T follicular helper cell (primary cell): ENCODE data around the gene LIMS3.
"Not testable (repeated sequence)": the region's sequence is repeated elsewhere in the genome, so short reads cannot be mapped to it uniquely, and the experiment has no call there.

Experiments used
- DNase-seq: peaks from one replicate; pipeline ENCODE4 v3.0.0-alpha.2; 2020; ENCODE audit warnings: low read depth

LIMS3 gene

DNA sequence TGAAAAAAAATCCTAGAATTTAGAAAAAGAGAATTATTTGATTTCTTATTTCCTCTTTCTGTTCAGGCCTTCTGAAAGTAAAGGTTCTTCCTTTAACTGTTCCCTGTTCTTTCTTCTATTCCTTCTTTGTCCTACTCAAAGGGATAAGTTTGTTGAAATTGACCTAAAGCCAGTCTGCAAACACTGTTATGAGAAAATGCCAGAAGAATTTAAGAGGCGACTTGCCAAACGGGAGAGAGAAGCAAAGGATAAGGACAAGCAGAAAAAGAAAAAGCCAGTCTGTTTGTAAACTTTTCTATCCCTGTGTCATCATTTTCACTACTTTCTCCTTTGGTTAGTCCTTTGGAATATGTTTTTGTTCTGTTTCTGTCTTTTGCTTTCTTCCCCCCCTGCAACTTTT lies 26.0 kb downstream of the LIMS3 start:
- not testable (repeated sequence) for DNase-seq

DNA sequence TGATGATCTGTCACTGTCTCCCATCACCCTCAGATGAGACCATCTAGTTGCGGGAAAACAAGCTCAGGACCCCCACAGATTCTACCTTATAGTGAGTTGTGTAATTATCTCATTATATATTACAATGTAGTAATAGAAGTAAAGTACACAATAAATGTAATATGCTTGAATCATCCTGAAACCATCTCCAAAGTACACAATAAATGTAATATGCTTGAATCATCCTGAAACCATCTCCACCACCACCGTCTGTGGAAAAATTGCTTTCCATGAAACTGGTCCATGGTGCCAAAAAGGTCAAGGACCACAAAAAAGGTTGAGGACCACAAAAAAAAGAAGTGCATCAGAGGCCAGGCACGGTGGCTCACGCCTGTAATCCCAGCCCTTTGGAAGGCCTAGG lies 29.3 kb downstream of the LIMS3 start:
- not testable (repeated sequence) for DNase-seq

DNA sequence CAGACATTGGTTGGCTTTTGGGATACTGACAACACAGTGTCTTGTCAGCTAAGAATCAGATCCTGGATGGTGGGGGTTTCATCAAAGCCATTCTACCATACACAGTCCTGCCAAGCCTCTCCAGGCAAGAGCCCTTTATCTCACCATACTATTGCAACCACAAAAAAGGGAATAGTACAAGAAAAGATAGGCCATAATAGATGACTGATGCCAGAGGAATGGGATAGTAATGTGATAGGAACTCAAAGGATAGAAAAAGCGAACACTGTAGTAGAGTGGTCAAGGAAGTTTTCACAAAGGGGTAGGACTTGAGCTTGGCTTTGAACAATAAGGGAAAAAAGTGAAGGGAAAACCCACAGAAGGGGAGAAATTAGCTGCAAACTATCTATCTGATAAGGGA lies 30.7 kb downstream of the LIMS3 start:
- DNase-seq, result not testable (repeated sequence)

DNA sequence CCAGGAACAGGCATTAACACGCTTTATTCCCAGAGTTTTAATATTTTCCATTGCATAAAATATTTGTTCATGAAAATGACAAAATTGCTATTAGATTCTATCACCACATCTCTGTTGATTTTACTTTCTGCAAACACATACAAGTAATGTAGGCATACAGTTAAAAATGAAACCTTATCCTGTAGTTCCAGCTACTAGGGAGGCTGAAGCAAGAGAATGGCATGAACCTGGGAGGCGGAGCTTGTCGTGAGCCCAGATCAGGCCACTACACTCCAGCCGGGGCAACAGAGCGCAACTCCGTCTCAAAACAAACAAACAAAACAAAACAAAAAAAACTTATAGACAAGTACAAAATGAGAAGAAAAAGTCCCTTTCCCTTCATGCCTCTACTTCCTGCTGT lies 38.0 kb downstream of the LIMS3 start:
- DNase-seq, result not testable (repeated sequence)

DNA sequence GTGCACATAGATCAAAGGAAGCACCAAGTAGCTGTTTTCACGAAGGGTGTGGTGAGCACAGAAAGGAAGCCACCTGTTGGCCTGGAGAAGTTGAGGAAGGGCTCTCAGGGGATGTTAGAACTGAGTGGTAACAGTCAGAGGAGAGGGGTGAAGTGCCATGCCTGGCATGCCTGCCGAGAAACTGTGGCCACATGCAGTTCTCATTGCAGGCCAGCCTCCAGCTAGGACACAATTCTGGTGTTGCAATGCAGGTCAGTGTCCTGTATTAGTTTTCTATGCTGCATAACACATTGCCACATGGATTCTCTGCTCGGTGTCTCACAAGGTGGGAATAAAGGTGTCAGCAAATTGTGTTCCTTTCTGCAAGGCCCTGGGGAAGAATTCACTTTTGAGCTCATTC lies 46.9 kb downstream of the LIMS3 start:
- not testable (repeated sequence) for DNase-seq

DNA sequence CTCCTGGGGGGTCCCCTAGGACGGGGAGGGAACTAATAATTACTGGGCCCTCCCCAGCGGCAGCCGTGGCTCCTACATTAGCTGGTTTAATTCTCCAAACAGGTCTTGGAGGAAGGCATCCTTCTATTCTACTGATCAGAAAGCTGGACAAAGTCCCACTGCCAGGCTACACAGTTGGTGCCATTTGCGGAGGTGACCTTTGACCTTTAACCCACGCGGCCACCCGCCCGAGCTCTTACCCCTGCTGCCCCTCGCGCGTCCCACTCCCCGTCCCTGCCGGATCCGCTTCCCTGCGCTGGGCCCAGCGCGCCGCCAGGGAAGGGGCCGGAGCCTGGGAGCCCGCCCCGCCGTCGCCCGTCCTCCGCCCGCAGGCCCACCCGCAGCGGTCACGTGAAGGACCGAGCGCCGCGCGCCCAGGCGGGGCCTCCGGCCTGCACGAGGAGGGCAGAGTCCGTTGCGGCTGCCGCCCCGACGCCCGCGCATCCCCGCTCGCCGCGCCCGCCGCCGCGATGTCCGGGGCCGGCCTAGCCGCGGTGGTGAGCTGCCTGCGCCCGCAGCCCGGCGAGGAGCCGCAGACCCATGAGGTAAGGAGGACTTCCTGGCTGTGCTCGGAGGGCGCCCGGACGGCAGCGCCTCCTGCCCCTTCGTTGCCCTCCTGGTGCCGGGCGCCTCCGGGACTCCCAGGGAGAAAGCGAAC lies 48.9 kb downstream of the LIMS3 start:
- DNase-seq, result not testable (repeated sequence)

DNA sequence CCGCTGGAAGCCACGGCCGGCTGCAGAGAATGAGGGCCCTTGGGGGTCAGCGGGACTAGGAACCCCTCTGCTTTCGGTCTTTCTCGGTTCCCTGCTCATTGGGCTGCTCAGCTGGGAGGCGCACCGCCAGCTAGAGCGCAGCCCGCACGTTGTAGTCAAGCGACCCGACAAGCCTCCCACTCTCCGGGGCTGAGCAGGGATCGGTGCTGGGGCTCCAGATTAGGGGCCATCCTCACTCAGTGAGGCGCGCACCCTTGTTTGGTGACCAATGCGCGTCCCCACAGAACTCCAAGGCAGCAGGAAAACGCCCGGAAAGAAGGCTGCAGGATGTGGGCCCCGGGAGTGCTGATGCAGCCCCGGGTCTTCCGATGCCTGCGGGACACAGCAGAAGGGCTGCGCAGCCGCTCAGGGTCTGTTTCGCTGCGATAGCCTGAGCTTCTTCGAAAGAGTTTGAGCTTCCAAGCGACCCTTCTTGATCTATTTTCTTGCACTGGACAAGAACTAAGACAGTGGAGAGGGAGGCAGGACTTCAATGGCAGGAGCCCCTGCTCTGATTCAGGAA lies 49.6 kb downstream of the LIMS3 start:
- DNase-seq, result not testable (repeated sequence)

DNA sequence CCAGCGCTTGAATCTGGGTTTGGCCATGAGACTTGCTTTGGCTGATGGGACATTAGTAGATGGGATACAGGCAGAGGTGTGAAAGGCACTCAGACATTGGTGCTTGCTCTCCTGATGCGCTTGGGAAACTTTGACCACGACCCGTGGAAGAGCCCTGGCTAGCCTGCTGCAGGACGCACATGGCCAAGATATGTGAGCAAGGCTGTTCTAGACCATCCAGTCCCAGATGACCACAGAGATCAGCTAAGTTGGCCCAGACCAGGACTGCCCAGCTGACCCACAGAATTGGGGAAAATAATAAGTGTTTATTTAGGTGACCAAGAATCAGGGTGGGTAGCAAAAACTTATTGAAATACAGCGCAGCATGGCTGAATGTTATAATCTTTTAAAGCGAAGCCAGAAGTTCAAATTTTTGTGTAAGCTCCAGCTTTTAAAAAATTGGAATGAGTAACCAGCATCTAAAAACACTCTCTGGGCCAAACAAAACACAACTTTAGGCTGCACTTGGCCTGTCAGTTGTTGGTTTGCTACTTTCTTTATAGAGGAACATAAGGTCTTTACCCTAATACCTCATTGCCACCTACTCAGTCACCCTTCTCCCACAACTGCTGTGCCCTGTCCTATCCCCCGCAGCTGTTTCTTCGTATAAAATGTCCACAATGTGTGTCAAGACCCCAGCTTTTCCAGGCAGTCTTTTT lies 51.8 kb downstream of the LIMS3 start:
- DNase-seq, result not testable (repeated sequence)

DNA sequence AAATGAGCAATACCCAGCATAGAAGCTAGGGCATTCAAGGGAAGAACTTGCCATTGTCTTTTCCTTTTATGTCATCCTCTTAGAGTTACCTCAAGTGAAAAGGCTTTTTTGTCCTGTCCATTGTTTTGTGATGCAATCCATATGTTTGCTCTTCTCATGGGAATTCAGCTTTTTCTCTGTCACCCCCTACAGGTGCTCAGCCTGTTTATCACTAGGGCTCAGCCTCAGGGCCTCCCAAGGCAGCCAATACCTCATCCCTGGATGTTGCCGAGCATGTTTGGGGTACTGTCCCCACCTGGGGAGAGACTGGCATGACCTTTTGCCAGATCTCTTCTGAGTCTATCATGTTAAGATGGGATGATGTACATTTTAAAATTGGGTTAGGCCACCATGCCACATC lies 65.5 kb downstream of the LIMS3 start:
- not testable (repeated sequence) for DNase-seq

DNA sequence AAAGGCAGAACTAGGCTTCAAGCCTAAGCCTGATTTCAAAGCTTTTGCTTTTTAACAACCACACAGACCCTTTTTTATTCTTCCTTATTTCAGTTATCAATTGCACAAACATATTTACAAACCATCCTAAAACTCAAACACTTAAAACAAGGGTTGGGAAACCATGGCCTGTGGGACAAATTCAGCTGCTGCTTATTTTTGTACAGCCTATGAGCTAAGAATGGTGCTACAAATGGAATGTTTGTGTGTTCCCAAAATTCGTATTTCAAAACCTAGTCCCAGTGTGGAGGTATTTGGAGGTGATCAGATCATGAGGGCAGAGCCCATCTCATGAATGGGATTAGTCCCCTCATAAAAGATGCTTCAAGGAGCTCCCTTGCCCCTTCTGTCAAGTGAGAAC lies 67.0 kb downstream of the LIMS3 start:
- DNase-seq, result not testable (repeated sequence)

DNA sequence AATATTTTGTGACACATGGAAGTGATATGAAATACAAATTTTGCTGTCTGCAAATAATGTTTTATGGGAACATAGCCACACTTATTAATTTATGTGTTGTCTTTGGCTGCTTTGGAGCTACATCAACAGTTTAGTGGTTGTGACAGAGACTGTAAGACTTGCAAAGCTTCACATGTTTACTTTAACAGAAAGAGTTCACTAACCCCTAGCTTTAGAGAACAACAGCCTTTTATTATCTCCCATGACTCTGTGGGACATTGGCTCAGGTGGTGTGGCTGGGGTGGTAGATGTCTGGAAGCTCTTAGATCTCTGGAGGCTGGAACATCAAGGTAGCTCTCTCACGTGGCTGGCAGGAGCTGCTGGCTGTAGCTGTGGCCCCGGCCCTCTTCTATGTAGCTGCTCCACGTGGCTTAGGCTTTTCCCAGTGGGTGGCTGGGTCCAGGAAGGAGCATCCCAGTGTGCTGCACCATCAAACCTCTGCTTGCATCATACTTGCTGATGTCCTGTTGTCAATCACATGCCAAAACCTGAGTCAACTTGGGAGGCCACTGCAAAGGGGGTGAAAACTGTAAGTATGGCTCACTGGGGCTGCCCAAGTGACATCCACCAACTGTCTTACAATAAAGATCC lies 67.7 kb downstream of the LIMS3 start:
- not testable (repeated sequence) for DNase-seq

DNA sequence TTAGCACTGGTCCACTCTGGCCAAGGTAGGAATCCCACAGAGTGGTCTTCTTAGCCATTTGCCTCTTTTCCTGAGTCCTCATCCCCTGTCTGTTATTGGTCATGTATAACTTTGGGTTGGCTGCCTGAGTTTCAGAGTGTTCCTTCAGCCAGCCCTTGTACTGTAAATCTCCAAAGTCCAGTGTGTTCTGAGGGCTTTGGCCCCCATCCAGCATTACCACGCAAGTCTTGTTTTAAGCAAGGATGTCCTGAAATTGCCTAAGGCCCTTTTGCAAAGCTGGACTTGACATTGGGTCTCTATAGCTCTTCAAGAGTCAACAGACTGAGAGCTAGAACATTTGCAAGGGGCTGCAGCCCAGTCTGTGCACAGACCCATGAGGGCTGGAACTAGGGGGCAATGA lies 68.4 kb downstream of the LIMS3 start:
- DNase-seq, result not testable (repeated sequence)

DNA sequence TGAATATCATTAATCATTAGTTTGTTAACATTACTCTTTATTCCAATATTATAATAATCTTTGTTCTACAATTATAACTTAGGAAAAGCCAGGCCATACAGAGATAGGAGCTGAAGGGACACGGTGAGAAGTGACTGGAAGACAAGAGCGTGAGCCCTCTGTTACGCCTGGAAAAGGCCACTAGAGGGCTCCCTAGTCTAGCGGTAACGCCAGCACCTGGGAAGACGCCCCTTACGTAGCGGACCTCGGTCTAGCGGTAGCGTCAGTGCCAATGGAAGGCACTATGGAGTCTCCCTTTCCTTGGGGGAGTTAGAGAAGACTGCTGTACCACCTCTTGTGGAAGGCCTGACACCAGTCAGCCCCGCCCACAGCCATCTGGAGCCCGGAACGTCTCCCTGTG lies 71.4 kb downstream of the LIMS3 start:
- DNase-seq, result not testable (repeated sequence)

DNA sequence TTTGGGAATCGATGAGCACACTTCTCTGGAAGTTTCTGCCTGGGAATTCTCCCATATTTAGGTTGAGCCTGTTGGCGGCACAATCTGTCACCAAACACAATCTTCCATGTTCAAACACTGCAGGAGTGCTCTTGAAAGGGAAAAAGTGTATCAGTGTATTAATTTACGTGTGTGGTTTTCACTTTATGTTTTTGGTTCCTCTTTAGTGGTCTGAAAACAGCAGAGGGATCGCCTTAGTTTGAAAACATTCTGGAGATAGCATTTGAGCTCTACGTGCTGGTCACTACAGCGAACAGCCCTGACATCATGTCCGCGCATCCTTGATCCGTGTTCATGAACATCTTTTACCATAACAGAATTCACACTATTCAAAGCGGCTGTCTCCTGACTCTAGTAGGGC lies 73.2 kb downstream of the LIMS3 start:
- DNase-seq, result not testable (repeated sequence)
